ENCODE results near the gene WNT6.
"Not testable (repeated sequence)": the region's sequence is repeated elsewhere in the genome, so short reads cannot be mapped to it uniquely, and the experiment has no call there.

The WNT6 gene

GRCh38 chr2:218830526-218831306 lies 28.9 kb upstream of the WNT6 start:
- DNase-seq (ENCODE audit: low read depth) = no peak

- no peak for DNase-seq (ENCODE audit: low read depth)
These were observed 28.1 kb upstream of the WNT6 start, which contains the start of gene PRKAG3 for GRCh38 chr2:218831378-218831990. Gene PRKAG3, minus strand, starts transcription at chr2:218831803.

- DNase-seq (ENCODE audit: low read depth) = no peak
These were observed 27.5 kb upstream of the WNT6 start for GRCh38 chr2:218832081-218832480.

GRCh38 chr2:218832520-218832919 lies 27.1 kb upstream of the WNT6 start:
- no peak for DNase-seq (ENCODE audit: low read depth)

GRCh38 chr2:218833023-218833609 lies 26.5 kb upstream of the WNT6 start:
- DNase-seq (ENCODE audit: low read depth) = no peak

GRCh38 chr2:218834685-218835084 lies 24.9 kb upstream of the WNT6 start:
- DNase-seq (ENCODE audit: low read depth) = no peak

- no peak for DNase-seq (ENCODE audit: low read depth)
These were observed 22.1 kb upstream of the WNT6 start for GRCh38 chr2:218837495-218837894.

- DNase-seq (ENCODE audit: low read depth) = no peak
These were observed 20.2 kb upstream of the WNT6 start for GRCh38 chr2:218839430-218839829.

- DNase-seq (ENCODE audit: low read depth) = no peak
These were observed 19.7 kb upstream of the WNT6 start for GRCh38 chr2:218839888-218840287.

- DNase-seq (ENCODE audit: low read depth) = not testable (repeated sequence)
These were observed 15.3 kb upstream of the WNT6 start for GRCh38 chr2:218844334-218844733.

GRCh38 chr2:218846963-218847362 lies 12.6 kb upstream of the WNT6 start:
- not testable (repeated sequence) for DNase-seq (ENCODE audit: low read depth)

- no peak for DNase-seq (ENCODE audit: low read depth)
These were observed 9.9 kb upstream of the WNT6 start for GRCh38 chr2:218849721-218850120.

- DNase-seq (ENCODE audit: low read depth) = no peak
These were observed 8.8 kb upstream of the WNT6 start for GRCh38 chr2:218850796-218851195.

GRCh38 chr2:218851286-218851685 lies 8.3 kb upstream of the WNT6 start:
- no peak for DNase-seq (ENCODE audit: low read depth)

- DNase-seq (ENCODE audit: low read depth) = peak; percentile 40
These were observed 6.5 kb upstream of the WNT6 start for GRCh38 chr2:218852911-218853667.

- no peak for DNase-seq (ENCODE audit: low read depth)
These were observed 5.8 kb upstream of the WNT6 start for GRCh38 chr2:218853766-218854165.

- DNase-seq (ENCODE audit: low read depth) = no peak
These were observed 4.7 kb upstream of the WNT6 start for GRCh38 chr2:218854860-218855259.

GRCh38 chr2:218855305-218856166 lies 4.1 kb upstream of the WNT6 start:
- no peak for DNase-seq (ENCODE audit: low read depth)

GRCh38 chr2:218856167-218856895 lies 3.3 kb upstream of the WNT6 start:
- no peak for DNase-seq (ENCODE audit: low read depth)

GRCh38 chr2:218856896-218857243 lies 2.7 kb upstream of the WNT6 start:
- DNase-seq (ENCODE audit: low read depth) = no peak
